Natural killer cell (primary cell): ENCODE measurements around the gene JMJD1C. TPM values are rescaled to one million over a fixed set of nuclear protein-coding genes. Genes with fewer than 3 reads are reported as not detected.
"Not testable (repeated sequence)": the region's sequence is repeated elsewhere in the genome, so short reads cannot be mapped to it uniquely, and the experiment has no call there.

Experiments used
- ATAC-seq, 3 donors: fragments of 150-1000 bp in 2 of 3; fragments of 200-7000 bp in 1 of 3; cut with Tn5 transposase; 1 replicate in 1 of 3; 2 replicates in 2 of 3; pipeline ENCODE4 v1.10.0; 2021; ENCODE audit warnings: mild to moderate bottlenecking in 2 of 3, moderate library complexity in 2 of 3
- DNase-seq, 2 donors: peaks; one replicate each; pipeline versions ENCODE4 v3.0.0 to v3.0.0-alpha.2; 2013 to 2021; ENCODE audit warnings: mixed read lengths in 1 of 2
- H3K27ac ChIP-seq: one replicate; pipeline ENCODE4 v1.5.1; 2013; ENCODE audit warnings: mild to moderate bottlenecking, low read length
- H3K27me3 ChIP-seq: one replicate; pipeline ENCODE4 v1.6.1; 2013; ENCODE audit warnings: low read length; ENCODE audit not compliant: control insufficient read depth, insufficient read depth
- H3K36me3 ChIP-seq: one replicate; pipeline ENCODE4 v1.6.1; 2013; ENCODE audit warnings: low read length; ENCODE audit not compliant: control insufficient read depth, insufficient read depth
- H3K4me1 ChIP-seq: one replicate; pipeline ENCODE4 v1.6.1; 2013; ENCODE audit warnings: low read length; ENCODE audit not compliant: control insufficient read depth, insufficient read depth
- H3K4me3 ChIP-seq: one replicate; pipeline ENCODE4 v1.5.1; 2013; ENCODE audit warnings: low read length
- H3K9me3 ChIP-seq: one replicate; pipeline ENCODE4 v1.6.1; 2013; ENCODE audit warnings: low read length; ENCODE audit not compliant: control insufficient read depth, insufficient read depth
- H3K27ac Mint-ChIP-seq, 2 donors: one replicate each; pipeline ENCODE4 v1.8.0; 2022; ENCODE audit warnings: mild to moderate bottlenecking in 2 of 2, mixed read lengths in 2 of 2, moderate library complexity in 1 of 2
- H3K27me3 Mint-ChIP-seq, 2 donors: one replicate each; pipeline ENCODE4 v1.8.0; 2022; ENCODE audit warnings: low read depth in 2 of 2, mixed read lengths in 2 of 2
- H3K36me3 Mint-ChIP-seq: one replicate; pipeline ENCODE4 v1.8.0; 2022; ENCODE audit warnings: mixed read lengths
- H3K4me1 Mint-ChIP-seq, 2 donors: one replicate each; pipeline ENCODE4 v1.8.0; 2022; ENCODE audit warnings: mixed read lengths in 2 of 2
- H3K4me3 Mint-ChIP-seq: one replicate; pipeline ENCODE4 v1.8.0; 2022; ENCODE audit warnings: mild to moderate bottlenecking, moderate library complexity, mixed read lengths
- H3K9me3 Mint-ChIP-seq, 2 donors: one replicate each; pipeline ENCODE4 v1.8.0; 2022; ENCODE audit warnings: mixed read lengths in 2 of 2
- WGBS: methylation state at CpG from one replicate; pipeline ENCODE4 v1.1.7; 2013; ENCODE audit warnings: missing lambda C conversion rate; ENCODE audit not compliant: insufficient coverage; 5-methylcytosine and 5-hydroxymethylcytosine counted together
- intact Hi-C: fragments of 100-400 bp; cut with micrococcal nuclease; formaldehyde crosslinking; loops from one replicate; pipeline ENCODE4 v1.14.2; 2022
- total RNA-seq, 4 donors: library from RNA; stranded (reverse); fragments of 120-200 nt in 1 of 4; gene quantifications; one replicate each; pipeline versions ENCODE4 v1.2.3 to v1.2.4, GENCODE V29; 2013 to 2022
- TF ChIP-seq, protein P1 (sequence below): fragments of 200-600 bp; IDR thresholded peaks from one replicate; pipeline ENCODE4 v1.8.0; 2022; ENCODE audit warnings: antibody characterized with exemption

The JMJD1C gene
- total RNA-seq, 3 donors from 2014 or later (not counting 1 experiment from before 2014, with no cell fraction given), result 125 to 208 (median 156) TPM

DNA sequence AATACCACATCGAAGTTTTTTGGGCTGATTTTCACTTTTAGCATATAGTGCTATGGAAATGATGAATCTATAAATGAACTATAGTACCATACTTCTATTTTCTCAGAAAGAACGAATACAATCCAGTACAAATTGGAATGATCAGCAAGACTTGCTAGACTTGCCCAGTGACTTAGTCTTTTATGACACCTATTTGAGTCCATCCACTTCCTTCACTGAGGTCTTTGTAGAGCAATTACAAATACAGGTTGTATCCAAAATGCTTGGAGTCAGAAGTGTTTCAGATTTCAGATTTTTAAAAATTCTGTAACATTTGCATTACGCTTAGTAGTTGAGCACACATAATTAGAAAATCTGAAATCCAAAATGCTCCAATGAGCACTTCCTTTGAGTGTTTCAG, 228.4 kb downstream of the JMJD1C start:
- H3K27ac ChIP-seq, result no peak overlapping the region
- H3K27ac Mint-ChIP-seq, result peak overlapping the region; percentile 13 to 23

DNA sequence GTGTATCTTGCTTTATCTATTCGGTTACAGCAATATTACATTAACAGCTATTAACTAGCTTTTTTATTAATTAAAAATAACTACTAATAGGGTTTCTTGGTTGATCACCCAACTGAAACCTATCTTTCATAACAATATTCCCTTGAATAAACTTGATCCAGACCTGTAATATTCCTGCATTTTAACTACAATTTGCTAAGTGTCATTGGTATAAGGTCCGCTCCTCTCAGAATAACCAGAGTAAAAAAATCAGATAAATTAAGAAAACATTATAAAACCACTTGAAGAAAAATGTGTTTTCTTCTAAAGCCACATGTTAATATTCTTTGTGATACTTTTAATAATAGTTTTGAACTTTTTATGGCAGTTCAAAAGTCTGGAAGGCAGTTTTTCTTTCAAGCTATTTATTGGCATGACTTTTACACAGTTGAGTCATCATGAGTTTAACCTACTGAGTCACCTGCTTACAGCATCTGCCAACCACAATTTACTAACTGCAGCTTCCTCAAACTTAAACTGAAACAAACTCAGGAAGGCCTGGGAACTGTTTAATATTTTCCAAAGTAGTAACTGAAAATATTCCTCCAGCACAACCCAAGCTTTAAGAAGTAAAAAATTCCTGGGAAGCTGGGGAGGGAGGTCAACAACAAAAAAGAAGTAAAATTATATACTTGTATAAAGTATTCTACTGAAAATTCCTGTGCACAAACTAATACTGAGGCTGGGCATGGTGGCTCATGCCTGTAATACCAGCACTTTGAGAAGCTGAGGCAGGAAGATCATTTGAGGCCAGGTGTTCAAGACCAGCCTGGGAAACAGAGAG, 229.5 kb downstream of the JMJD1C start:
- no peak overlapping the region for H3K4me3 Mint-ChIP-seq
- peak overlapping the region; percentile 58 to 69 for H3K27ac Mint-ChIP-seq

More for the DNA sequence above, 228.4 kb downstream of the JMJD1C start:
- intact Hi-C loops, result no loop called here
- Mint-ChIP-seq H3K9me3 (no peaks in the 10 kb centered on the region), H3K4me3 (no peak overlapping the region), H3K4me1 (peaks cover 32 to 41% of the 10 kb centered on the region in 2 donors), H3K36me3 (no peaks in the 10 kb centered on the region), H3K27me3 (no peaks in the 10 kb centered on the region)
- Histone ChIP-seq H3K9me3 (no peaks in the 10 kb centered on the region), H3K27me3 (no peaks in the 10 kb centered on the region), H3K4me3 (no peak overlapping the region), H3K36me3 (no peaks in the 10 kb centered on the region), H3K4me1 (peaks cover 11% of the 10 kb centered on the region)
- TF ChIP-seq, protein P1, sequence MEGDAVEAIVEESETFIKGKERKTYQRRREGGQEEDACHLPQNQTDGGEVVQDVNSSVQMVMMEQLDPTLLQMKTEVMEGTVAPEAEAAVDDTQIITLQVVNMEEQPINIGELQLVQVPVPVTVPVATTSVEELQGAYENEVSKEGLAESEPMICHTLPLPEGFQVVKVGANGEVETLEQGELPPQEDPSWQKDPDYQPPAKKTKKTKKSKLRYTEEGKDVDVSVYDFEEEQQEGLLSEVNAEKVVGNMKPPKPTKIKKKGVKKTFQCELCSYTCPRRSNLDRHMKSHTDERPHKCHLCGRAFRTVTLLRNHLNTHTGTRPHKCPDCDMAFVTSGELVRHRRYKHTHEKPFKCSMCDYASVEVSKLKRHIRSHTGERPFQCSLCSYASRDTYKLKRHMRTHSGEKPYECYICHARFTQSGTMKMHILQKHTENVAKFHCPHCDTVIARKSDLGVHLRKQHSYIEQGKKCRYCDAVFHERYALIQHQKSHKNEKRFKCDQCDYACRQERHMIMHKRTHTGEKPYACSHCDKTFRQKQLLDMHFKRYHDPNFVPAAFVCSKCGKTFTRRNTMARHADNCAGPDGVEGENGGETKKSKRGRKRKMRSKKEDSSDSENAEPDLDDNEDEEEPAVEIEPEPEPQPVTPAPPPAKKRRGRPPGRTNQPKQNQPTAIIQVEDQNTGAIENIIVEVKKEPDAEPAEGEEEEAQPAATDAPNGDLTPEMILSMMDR, result no peak
- DNase-seq, result no peak
- 95% methylated on average over 2 of the region's 3 CpGs for whole genome bisulfite sequencing
- ATAC-seq, result no peak

GRCh38 chr10:63235136-63235535, 230.6 kb downstream of the JMJD1C start:
- H3K4me3 Mint-ChIP-seq, DNase-seq, H3K27ac ChIP-seq, H3K9me3 ChIP-seq, H3K27me3 Mint-ChIP-seq, H3K27me3 ChIP-seq, H3K27ac Mint-ChIP-seq, H3K36me3 Mint-ChIP-seq, H3K9me3 Mint-ChIP-seq, ATAC-seq, H3K36me3 ChIP-seq, H3K4me3 ChIP-seq, intact Hi-C loops, H3K4me1 ChIP-seq: not testable (repeated sequence)
- 93% methylated on average over 10 of the region's 10 CpGs for WGBS
- peaks cover 18 to 26% of the 10 kb centered on the region in 2 donors for H3K4me1 Mint-ChIP-seq

More for the DNA sequence above, 229.5 kb downstream of the JMJD1C start:
- no peaks in the 10 kb centered on the region for H3K9me3 Mint-ChIP-seq
- DNase-seq (peak in 1 of 2 donors; percentile 54), ATAC-seq (peak; percentile 79 to 87 (median 84))
- H3K36me3 ChIP-seq, result no peaks in the 10 kb centered on the region
- no CpG with 5 or more reads among the region's 2 CpGs for WGBS
- H3K9me3 ChIP-seq, result no peaks in the 10 kb centered on the region
- H3K27me3 Mint-ChIP-seq, result no peaks in the 10 kb centered on the region
- peaks cover 24 to 32% of the 10 kb centered on the region in 2 donors for H3K4me1 Mint-ChIP-seq
- H3K27ac ChIP-seq, result peak overlapping the region; percentile 59
- TF ChIP-seq, protein P1, result no peak
- H3K4me1 ChIP-seq, result peaks cover 8% of the 10 kb centered on the region
- no peaks in the 10 kb centered on the region for H3K36me3 Mint-ChIP-seq
- no peaks in the 10 kb centered on the region for H3K27me3 ChIP-seq
- intact Hi-C loops, result no loop called here
- no peak overlapping the region for H3K4me3 ChIP-seq

DNA sequence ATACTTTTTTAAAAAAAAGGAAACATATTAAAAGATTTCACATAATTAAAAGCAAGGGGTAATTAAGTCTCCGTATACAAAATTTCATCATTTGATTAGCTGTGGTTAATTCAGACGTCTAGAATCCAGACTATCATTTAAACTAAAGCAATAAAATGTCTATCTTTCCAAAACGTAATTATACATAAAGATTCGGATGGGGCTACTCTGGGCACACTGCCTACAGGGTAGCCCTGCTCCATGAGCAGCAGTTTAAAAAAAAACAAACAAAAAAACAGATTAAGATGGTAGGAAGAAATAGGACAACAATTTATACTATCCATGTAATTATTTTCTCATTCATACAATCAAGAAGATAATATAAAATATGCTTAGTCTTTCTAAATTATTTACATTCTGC, 236.6 kb downstream of the JMJD1C start:
- H3K27ac Mint-ChIP-seq, result no peak overlapping the region
- Histone ChIP-seq H3K27me3 (no peaks in the 10 kb centered on the region), H3K9me3 (no peaks in the 10 kb centered on the region), H3K36me3 (no peaks in the 10 kb centered on the region), H3K4me3 (no peak overlapping the region), H3K4me1 (peaks cover 16% of the 10 kb centered on the region), H3K27ac (no peak overlapping the region)
- H3K4me1 Mint-ChIP-seq, result peaks cover 22 to 36% of the 10 kb centered on the region in 2 donors
- H3K9me3 Mint-ChIP-seq, result no peaks in the 10 kb centered on the region
- no peaks in the 10 kb centered on the region for H3K27me3 Mint-ChIP-seq
- intact Hi-C loops, result no loop called here
- no peaks in the 10 kb centered on the region for H3K36me3 Mint-ChIP-seq
- WGBS, result 88% methylated on average over 4 of the region's 4 CpGs
- ATAC-seq, result no peak
- no peak for DNase-seq
- TF ChIP-seq, protein P1, result no peak
- H3K4me3 Mint-ChIP-seq, result no peak overlapping the region
